ENCODE data around the gene PLA2G2C.

GRCh38 chr1:20141001-20141400 lies 45.3 kb downstream of the PLA2G2C start:
- TF ChIP-seq, protein P1, sequence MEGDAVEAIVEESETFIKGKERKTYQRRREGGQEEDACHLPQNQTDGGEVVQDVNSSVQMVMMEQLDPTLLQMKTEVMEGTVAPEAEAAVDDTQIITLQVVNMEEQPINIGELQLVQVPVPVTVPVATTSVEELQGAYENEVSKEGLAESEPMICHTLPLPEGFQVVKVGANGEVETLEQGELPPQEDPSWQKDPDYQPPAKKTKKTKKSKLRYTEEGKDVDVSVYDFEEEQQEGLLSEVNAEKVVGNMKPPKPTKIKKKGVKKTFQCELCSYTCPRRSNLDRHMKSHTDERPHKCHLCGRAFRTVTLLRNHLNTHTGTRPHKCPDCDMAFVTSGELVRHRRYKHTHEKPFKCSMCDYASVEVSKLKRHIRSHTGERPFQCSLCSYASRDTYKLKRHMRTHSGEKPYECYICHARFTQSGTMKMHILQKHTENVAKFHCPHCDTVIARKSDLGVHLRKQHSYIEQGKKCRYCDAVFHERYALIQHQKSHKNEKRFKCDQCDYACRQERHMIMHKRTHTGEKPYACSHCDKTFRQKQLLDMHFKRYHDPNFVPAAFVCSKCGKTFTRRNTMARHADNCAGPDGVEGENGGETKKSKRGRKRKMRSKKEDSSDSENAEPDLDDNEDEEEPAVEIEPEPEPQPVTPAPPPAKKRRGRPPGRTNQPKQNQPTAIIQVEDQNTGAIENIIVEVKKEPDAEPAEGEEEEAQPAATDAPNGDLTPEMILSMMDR (IDR thresholded peaks at IDR 0.05), result no peak
- no peak for TF ChIP-seq POLR2A (IDR thresholded peaks at IDR 0.05)
- no peak for TF ChIP-seq POLR2AphosphoS5 (IDR thresholded peaks at IDR 0.05; ENCODE audit: insufficient read depth in 1 of 2, low read depth in 1 of 2)

Data from vagina (tissue), 2 donors.